Chondrocyte (in vitro differentiated cells): ENCODE results near the gene LIAS. TPM values are rescaled to one million over a fixed set of nuclear protein-coding genes. Genes with fewer than 3 reads are reported as not detected.
A peak's percentile ranks its signal among the peaks of the same experiment; 100 is the strongest.
"Not testable (repeated sequence)": the region's sequence is repeated elsewhere in the genome, so short reads cannot be mapped to it uniquely, and the experiment has no call there.

Experiments used
- DNase-seq: peaks from one replicate; pipeline ENCODE4 v3.0.0; 2021; ENCODE audit warnings: mixed read lengths, low spot score
- H3K27ac Mint-ChIP-seq: one replicate; pipeline ENCODE4 v1.8.0; 2021; ENCODE audit warnings: mild to moderate bottlenecking, moderate library complexity, mixed read lengths; ENCODE audit not compliant: unreplicated experiment
- H3K27me3 Mint-ChIP-seq: 2 replicates; pipeline ENCODE4 v1.8.0; 2021; ENCODE audit warnings: low read depth, mixed read lengths
- H3K36me3 Mint-ChIP-seq: 2 replicates; pipeline ENCODE4 v1.8.0; 2021; ENCODE audit warnings: low read depth, mixed read lengths
- H3K4me1 Mint-ChIP-seq: 2 replicates; pipeline ENCODE4 v1.8.0; 2021; ENCODE audit warnings: low read depth, mild to moderate bottlenecking, mixed read lengths
- H3K4me3 Mint-ChIP-seq: one replicate; pipeline ENCODE4 v1.8.0; 2021; ENCODE audit warnings: mild to moderate bottlenecking, moderate library complexity, mixed read lengths; ENCODE audit not compliant: unreplicated experiment
- H3K9me3 Mint-ChIP-seq: 2 replicates; pipeline ENCODE4 v1.8.0; 2021; ENCODE audit warnings: low read depth, mixed read lengths
- total RNA-seq: library from RNA; stranded (reverse); gene quantifications from 3 replicates; pipeline ENCODE4 v1.2.1, GENCODE V29; 2021
- TF ChIP-seq, protein P1 (sequence below): fragments of 200-600 bp; sonication (generic); IDR thresholded peaks from 2 replicates; pipeline ENCODE4 v1.5.0; 2021; ENCODE audit warnings: antibody characterized with exemption, mild to moderate bottlenecking, moderate library complexity

The LIAS gene
- total RNA-seq, 1 donor from 2014 or later: 6.8 TPM

DNA sequence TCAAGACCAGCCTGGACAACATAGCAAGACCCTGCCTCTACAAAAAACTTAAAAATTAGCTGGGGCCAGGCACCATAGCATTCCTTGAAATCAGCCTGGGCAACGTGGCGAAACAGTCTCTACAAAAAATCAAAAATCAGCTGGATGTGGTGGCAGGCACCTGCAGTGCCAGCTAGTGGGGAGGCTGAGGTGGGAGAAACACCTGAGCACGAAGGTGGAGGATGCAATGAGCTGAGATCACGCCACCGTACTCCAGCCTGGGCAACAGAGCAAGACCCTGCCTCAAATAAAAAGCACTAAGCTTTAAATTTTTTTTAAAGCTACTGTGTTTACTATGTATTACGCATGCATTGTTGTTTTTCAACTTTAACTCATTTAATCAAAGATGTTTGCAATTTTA, 3.4 kb upstream of the LIAS start:
- Mint-ChIP-seq H3K27ac (no peak overlapping the region), H3K36me3 (peaks cover 61% of the 10 kb centered on the region)
- TF ChIP-seq, protein P1, sequence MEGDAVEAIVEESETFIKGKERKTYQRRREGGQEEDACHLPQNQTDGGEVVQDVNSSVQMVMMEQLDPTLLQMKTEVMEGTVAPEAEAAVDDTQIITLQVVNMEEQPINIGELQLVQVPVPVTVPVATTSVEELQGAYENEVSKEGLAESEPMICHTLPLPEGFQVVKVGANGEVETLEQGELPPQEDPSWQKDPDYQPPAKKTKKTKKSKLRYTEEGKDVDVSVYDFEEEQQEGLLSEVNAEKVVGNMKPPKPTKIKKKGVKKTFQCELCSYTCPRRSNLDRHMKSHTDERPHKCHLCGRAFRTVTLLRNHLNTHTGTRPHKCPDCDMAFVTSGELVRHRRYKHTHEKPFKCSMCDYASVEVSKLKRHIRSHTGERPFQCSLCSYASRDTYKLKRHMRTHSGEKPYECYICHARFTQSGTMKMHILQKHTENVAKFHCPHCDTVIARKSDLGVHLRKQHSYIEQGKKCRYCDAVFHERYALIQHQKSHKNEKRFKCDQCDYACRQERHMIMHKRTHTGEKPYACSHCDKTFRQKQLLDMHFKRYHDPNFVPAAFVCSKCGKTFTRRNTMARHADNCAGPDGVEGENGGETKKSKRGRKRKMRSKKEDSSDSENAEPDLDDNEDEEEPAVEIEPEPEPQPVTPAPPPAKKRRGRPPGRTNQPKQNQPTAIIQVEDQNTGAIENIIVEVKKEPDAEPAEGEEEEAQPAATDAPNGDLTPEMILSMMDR: no peak

DNA sequence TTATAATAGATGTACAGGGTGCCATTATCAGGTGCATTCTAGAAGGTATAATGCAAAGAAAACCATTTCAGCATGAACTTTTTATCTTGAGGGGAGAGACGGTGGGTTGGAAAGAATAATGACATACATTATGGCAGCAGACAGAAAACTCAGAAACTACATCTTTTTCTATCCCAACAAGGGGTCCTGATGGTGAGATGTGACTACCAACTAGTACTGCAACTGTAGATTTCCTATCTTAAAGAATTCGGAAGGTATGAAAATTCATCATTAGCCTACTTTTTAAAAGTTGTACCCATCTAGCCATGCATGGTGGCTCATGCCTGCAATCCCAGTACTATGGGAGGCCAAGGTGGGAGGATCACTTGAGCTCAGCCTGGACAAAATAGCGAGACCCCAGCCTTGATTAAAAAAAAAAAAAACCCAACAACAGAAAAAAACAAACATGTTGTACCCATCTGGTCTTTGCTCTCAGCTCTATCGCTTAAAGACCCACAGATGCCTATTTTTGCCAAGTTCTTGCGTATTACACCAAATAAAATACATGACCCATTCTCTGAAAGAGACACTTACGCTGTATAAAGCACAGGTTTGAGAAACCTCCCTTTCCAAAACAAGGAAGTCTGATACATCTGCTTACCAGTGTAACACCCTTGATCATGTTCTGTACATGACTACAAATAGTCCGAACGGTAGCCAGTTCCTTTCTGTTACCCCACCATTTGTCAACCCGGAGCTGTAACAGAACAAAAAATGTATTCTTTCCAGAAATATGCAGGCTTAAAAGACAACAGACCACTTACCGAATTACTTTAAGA, 1.7 kb upstream of the LIAS start:
- Mint-ChIP-seq H3K4me3 (peak overlapping the region; percentile 98), H3K27me3 (no peaks in the 10 kb centered on the region)

More for the DNA sequence above, 3.4 kb upstream of the LIAS start:
- Mint-ChIP-seq H3K4me1 (peaks cover 35% of the 10 kb centered on the region), H3K27me3 (no peaks in the 10 kb centered on the region), H3K4me3 (no peak overlapping the region), H3K9me3 (no peaks in the 10 kb centered on the region)
- no peak for DNase-seq

DNA sequence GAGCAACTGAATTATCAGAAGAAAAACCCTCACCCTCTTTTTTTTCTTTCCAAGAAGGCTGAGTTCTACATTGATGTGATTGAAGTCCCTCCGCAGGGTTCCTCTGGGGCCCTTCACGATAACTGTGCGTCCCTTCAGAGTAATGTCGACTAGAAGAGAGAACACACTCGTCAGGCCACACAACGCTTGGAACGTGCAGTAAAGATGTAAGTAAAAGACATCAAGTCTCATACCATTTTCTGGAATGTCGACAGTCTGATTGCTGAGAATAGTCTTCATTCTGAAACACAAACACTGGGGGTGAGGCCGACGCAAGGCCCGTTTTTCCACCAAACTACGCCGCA, 723 bp upstream of the LIAS start:
- H3K4me1 Mint-ChIP-seq: peaks cover 37% of the 10 kb centered on the region
- not testable (repeated sequence) for H3K27me3 Mint-ChIP-seq, H3K9me3 Mint-ChIP-seq, DNase-seq
- H3K36me3 Mint-ChIP-seq: peaks cover 42% of the 10 kb centered on the region
- peak overlapping the region; percentile 100 for H3K27ac Mint-ChIP-seq
- peak overlapping the region; percentile 98 for H3K4me3 Mint-ChIP-seq

More for the DNA sequence above, 1.7 kb upstream of the LIAS start:
- TF ChIP-seq, protein P1: no peak
- no peak for DNase-seq
- H3K36me3 Mint-ChIP-seq: peaks cover 51% of the 10 kb centered on the region
- H3K27ac Mint-ChIP-seq: peak overlapping the region; percentile 100
- no peaks in the 10 kb centered on the region for H3K9me3 Mint-ChIP-seq
- peaks cover 37% of the 10 kb centered on the region for H3K4me1 Mint-ChIP-seq

DNA sequence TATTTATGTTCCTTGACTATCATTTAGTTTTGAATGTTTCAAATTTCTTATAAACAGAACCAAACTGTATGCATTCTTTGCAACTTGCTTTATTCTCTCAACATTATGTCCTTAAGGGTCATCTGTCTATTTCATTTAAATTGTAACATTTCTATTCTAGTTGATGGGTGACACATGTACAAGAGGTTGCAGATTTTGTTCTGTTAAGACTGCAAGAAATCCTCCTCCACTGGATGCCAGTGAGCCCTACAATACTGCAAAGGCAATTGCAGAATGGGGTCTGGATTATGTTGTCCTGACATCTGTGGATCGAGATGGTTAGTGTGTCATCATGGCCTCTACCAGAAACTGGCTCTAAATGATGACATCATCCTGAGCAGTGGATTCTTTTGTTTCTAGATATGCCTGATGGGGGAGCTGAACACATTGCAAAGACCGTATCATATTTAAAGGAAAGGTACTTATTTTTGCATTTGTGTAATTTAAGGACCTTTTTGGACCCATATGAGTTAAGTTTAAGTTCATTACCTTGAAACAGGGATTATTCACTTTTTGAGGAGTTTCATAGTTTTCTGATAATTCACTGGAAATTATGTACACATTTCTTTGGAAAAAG, 6.1 kb downstream of the LIAS start:
- peak overlapping the region; percentile 45 for H3K27ac Mint-ChIP-seq
- H3K27me3 Mint-ChIP-seq: no peaks in the 10 kb centered on the region
- TF ChIP-seq, protein P1: peak; percentile 57
- H3K36me3 Mint-ChIP-seq: peaks cover 4% of the 10 kb centered on the region
- H3K4me3 Mint-ChIP-seq: no peak overlapping the region
- no peak for DNase-seq
- H3K4me1 Mint-ChIP-seq: peaks cover 16% of the 10 kb centered on the region
- H3K9me3 Mint-ChIP-seq: no peaks in the 10 kb centered on the region

DNA sequence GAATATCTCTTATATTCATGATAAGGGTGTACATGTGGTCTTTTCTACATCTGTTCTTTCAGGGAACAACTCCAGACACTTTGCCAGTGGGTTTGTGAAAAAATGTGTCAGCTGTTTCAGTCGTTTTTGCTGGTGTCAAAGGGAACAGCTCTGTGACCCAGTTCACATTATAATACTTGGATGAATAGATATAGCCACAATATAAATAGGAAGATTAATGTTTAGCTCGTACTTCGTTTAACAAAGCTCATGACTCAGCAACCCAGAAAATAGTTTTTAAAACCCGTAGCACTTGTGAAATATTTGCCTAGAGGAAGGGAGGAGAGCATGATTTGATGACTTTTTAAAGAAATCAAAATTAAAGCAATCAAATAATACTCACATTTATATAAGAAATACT, 7.9 kb downstream of the LIAS start:
- DNase-seq: no peak
- H3K9me3 Mint-ChIP-seq: no peaks in the 10 kb centered on the region
- peak overlapping the region; percentile 34 for H3K27ac Mint-ChIP-seq
- TF ChIP-seq, protein P1: no peak
- H3K4me1 Mint-ChIP-seq: peaks cover 11% of the 10 kb centered on the region
- no peaks in the 10 kb centered on the region for H3K27me3 Mint-ChIP-seq
- H3K36me3 Mint-ChIP-seq: peaks cover 4% of the 10 kb centered on the region
- H3K4me3 Mint-ChIP-seq: no peak overlapping the region
